ENCODE measurements around the gene COL17A1.

DNA sequence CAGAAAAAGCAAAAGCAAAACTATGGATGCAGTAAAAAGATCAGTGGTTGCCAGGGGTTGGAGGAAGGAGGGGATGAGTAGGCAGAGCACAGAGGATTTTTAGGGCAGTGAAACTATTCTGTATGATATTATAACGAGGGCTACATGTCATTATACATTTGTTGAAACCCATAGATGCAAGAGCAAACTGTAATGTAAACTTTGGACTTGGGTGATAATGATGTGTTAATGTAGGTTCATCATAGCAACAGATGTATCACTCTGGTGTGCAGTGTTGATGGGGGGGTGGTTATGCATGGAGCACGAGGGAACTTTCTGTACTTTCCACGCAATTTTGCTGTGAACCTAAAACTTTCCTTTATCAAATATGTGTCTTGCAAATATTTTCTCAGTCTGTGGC is 95.6 kb downstream of the COL17A1 start:
- TF ChIP-seq ZBTB8A (CRISPR knock-in tag; IDR thresholded peaks at IDR 0.05; ENCODE audit: borderline replicate concordance, low read depth) (no peak), GPN1 (CRISPR knock-in tag; IDR thresholded peaks at IDR 0.05; ENCODE audit: borderline replicate concordance) (no peak), MYC (CRISPR knock-in tag; IDR thresholded peaks at IDR 0.05; ENCODE audit: borderline replicate concordance) (no peak), POLR2G (IDR thresholded peaks at IDR 0.05; ENCODE audit: low read depth, low read length) (no peak), RFX5 (IDR thresholded peaks at IDR 0.05; ENCODE audit: low read depth, low read length) (no peak), POLR2A (IDR thresholded peaks at IDR 0.05; ENCODE audit: insufficient read depth in 1 of 2, low read depth in 2 of 2, low read length in 2 of 2) (no peak), ZMAT3 (CRISPR knock-in tag; conservative IDR thresholded peaks at IDR 0.05) (no peak), ZNF274 (CRISPR knock-in tag; IDR thresholded peaks at IDR 0.05) (no peak), CAMTA2 (CRISPR knock-in tag; IDR thresholded peaks at IDR 0.05; ENCODE audit: borderline replicate concordance) (no peak)
- TF ChIP-seq, protein P1, sequence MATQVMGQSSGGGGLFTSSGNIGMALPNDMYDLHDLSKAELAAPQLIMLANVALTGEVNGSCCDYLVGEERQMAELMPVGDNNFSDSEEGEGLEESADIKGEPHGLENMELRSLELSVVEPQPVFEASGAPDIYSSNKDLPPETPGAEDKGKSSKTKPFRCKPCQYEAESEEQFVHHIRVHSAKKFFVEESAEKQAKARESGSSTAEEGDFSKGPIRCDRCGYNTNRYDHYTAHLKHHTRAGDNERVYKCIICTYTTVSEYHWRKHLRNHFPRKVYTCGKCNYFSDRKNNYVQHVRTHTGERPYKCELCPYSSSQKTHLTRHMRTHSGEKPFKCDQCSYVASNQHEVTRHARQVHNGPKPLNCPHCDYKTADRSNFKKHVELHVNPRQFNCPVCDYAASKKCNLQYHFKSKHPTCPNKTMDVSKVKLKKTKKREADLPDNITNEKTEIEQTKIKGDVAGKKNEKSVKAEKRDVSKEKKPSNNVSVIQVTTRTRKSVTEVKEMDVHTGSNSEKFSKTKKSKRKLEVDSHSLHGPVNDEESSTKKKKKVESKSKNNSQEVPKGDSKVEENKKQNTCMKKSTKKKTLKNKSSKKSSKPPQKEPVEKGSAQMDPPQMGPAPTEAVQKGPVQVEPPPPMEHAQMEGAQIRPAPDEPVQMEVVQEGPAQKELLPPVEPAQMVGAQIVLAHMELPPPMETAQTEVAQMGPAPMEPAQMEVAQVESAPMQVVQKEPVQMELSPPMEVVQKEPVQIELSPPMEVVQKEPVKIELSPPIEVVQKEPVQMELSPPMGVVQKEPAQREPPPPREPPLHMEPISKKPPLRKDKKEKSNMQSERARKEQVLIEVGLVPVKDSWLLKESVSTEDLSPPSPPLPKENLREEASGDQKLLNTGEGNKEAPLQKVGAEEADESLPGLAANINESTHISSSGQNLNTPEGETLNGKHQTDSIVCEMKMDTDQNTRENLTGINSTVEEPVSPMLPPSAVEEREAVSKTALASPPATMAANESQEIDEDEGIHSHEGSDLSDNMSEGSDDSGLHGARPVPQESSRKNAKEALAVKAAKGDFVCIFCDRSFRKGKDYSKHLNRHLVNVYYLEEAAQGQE (IDR thresholded peaks at IDR 0.05; ENCODE audit: borderline replicate concordance in 1 of 2, low read depth in 1 of 2, low read length in 2 of 2): no peak
- TF ChIP-seq, protein P2, sequence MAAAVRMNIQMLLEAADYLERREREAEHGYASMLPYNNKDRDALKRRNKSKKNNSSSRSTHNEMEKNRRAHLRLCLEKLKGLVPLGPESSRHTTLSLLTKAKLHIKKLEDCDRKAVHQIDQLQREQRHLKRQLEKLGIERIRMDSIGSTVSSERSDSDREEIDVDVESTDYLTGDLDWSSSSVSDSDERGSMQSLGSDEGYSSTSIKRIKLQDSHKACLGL (CRISPR knock-in tag; IDR thresholded peaks at IDR 0.05): no peak
